HG02938 (cell line): ENCODE data around the gene CES4A.

Source experiments
- ATAC-seq: cut with Tn5 transposase; IDR thresholded peaks from one replicate; pipeline ENCODE4 v1.9.1; 2021; ENCODE audit warnings: mild to moderate bottlenecking, moderate library complexity; ENCODE audit not compliant: unreplicated experiment

The CES4A gene

GRCh38 chr16:67017810-67018488 is 29.6 kb downstream of the CES4A start:
- ATAC-seq = peak; percentile 82

- no peak for ATAC-seq
These were observed 30.8 kb downstream of the CES4A start for GRCh38 chr16:67019171-67019570.

- no peak for ATAC-seq
These were observed 32.9 kb downstream of the CES4A start for GRCh38 chr16:67021321-67021720.

GRCh38 chr16:67022531-67023214 is 34.3 kb downstream of the CES4A start:
- ATAC-seq = no peak

GRCh38 chr16:67023689-67024088 is 35.3 kb downstream of the CES4A start:
- ATAC-seq = no peak

GRCh38 chr16:67024384-67025209 is 36.2 kb downstream of the CES4A start:
- no peak for ATAC-seq

- no peak for ATAC-seq
These were observed 36.8 kb downstream of the CES4A start for GRCh38 chr16:67025210-67025550.

GRCh38 chr16:67026570-67026969 is 38.2 kb downstream of the CES4A start:
- no peak for ATAC-seq

- ATAC-seq = no peak
These were observed 38.7 kb downstream of the CES4A start for GRCh38 chr16:67027046-67027445.

GRCh38 chr16:67028167-67028695 is 39.8 kb downstream of the CES4A start:
- no peak for ATAC-seq

- ATAC-seq = peak; percentile 72
These were observed 40.4 kb downstream of the CES4A start, which contains the start of gene CBFB for GRCh38 chr16:67028696-67029253. CBFB (plus strand) TSS chr16:67029149; CDS start chr16:67029408, 259 bp downstream.

GRCh38 chr16:67029254-67030096 is 41.1 kb downstream of the CES4A start:
- peak; percentile 39 for ATAC-seq

- no peak for ATAC-seq
These were observed 42.0 kb downstream of the CES4A start for GRCh38 chr16:67030221-67030962.

- no peak for ATAC-seq
These were observed 46.1 kb downstream of the CES4A start for GRCh38 chr16:67034487-67034886.

GRCh38 chr16:67035364-67035763 is 47.0 kb downstream of the CES4A start:
- no peak for ATAC-seq

- ATAC-seq = no peak
These were observed 47.9 kb downstream of the CES4A start for GRCh38 chr16:67036323-67036741.

- no peak for ATAC-seq
These were observed 51.1 kb downstream of the CES4A start for GRCh38 chr16:67039260-67040020.

- no peak for ATAC-seq
These were observed 51.8 kb downstream of the CES4A start for GRCh38 chr16:67040166-67040565.

- no peak for ATAC-seq
These were observed 52.5 kb downstream of the CES4A start for GRCh38 chr16:67040906-67041305.
